Effector memory CD8-positive, alpha-beta T cell (primary cell): ENCODE measurements around the gene CAMTA1.

Experiments used
- ATAC-seq: fragments of 150-1000 bp; cut with Tn5 transposase; replicated peaks from 2 replicates; pipeline ENCODE4 v1.10.0; 2021; ENCODE audit warnings: mild to moderate bottlenecking, moderate library complexity
- DNase-seq, 3 experiments: peaks; one replicate each; pipeline ENCODE4 v3.0.0; 2021
- H3K27ac Mint-ChIP-seq, 2 donors: one replicate each; pipeline ENCODE4 v1.8.0; 2022; ENCODE audit warnings: mild to moderate bottlenecking in 2 of 2, mixed read lengths in 2 of 2, moderate library complexity in 2 of 2
- H3K27me3 Mint-ChIP-seq, 2 donors: one replicate each; pipeline ENCODE4 v1.8.0; 2022; ENCODE audit warnings: mixed read lengths in 2 of 2
- H3K36me3 Mint-ChIP-seq: one replicate; pipeline ENCODE4 v1.8.0; 2022; ENCODE audit warnings: mild to moderate bottlenecking, moderate library complexity, mixed read lengths; ENCODE audit not compliant: insufficient read depth
- H3K4me1 Mint-ChIP-seq, 2 donors: one replicate each; pipeline ENCODE4 v1.8.0; 2022; ENCODE audit warnings: low read depth in 2 of 2, mixed read lengths in 2 of 2
- H3K4me3 Mint-ChIP-seq, 2 donors: one replicate each; pipeline ENCODE4 v1.8.0; 2022; ENCODE audit warnings: mild to moderate bottlenecking in 2 of 2, mixed read lengths in 2 of 2, moderate library complexity in 2 of 2
- H3K9me3 Mint-ChIP-seq, 2 donors: one replicate each; pipeline ENCODE4 v1.8.0; 2022; ENCODE audit warnings: mixed read lengths in 2 of 2

CAMTA1 gene

GRCh38 chr1:7558921-7559869 lies 773.9 kb downstream of the CAMTA1 start:
- peaks cover 3 to 4% of the 10 kb centered on the region in 2 donors for H3K4me1 Mint-ChIP-seq
- H3K9me3 Mint-ChIP-seq, result no peaks in the 10 kb centered on the region
- H3K27ac Mint-ChIP-seq, result no peak overlapping the region
- H3K4me3 Mint-ChIP-seq, result no peak overlapping the region
- H3K36me3 Mint-ChIP-seq, result no peaks in the 10 kb centered on the region
- DNase-seq, result no peak
- no peak for ATAC-seq
- H3K27me3 Mint-ChIP-seq, result peaks cover 13 to 45% of the 10 kb centered on the region in 2 donors

DNA sequence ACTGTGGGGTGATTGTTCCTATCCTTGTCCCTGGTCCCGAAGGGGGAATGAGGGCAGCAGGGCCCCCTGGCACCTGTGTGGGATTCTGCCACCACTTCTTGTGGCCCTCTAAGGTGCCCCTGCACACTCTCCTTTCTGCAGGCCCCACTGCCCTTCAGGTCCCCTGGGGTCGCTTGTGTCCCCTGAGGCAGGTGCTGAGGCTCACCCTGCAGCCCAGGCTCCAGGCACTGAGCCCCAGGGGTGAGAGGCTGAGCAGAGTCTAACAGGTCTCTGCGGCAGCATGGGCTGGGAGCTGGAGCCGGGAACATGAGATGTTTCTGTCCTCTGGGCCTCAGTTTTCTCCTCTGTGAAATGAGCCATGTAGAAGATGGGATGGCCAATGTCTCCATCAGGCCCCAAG lies 774.9 kb downstream of the CAMTA1 start:
- no peaks in the 10 kb centered on the region for H3K36me3 Mint-ChIP-seq
- ATAC-seq, result no peak
- peak overlapping the region in 1 of 2 donors; percentile 67 for H3K27ac Mint-ChIP-seq
- no peaks in the 10 kb centered on the region for H3K4me1 Mint-ChIP-seq
- no peaks in the 10 kb centered on the region for H3K9me3 Mint-ChIP-seq
- no peak for DNase-seq
- H3K27me3 Mint-ChIP-seq, result peaks cover 13 to 38% of the 10 kb centered on the region in 2 donors
- no peak overlapping the region for H3K4me3 Mint-ChIP-seq

GRCh38 chr1:7560601-7561181 lies 775.4 kb downstream of the CAMTA1 start:
- Mint-ChIP-seq H3K27me3 (peaks cover 13 to 33% of the 10 kb centered on the region in 2 donors), H3K36me3 (no peaks in the 10 kb centered on the region), H3K4me3 (no peak overlapping the region), H3K27ac (peak overlapping the region in 1 of 2 donors; percentile 67), H3K9me3 (no peaks in the 10 kb centered on the region), H3K4me1 (no peaks in the 10 kb centered on the region)
- DNase-seq (no peak), ATAC-seq (no peak)

DNA sequence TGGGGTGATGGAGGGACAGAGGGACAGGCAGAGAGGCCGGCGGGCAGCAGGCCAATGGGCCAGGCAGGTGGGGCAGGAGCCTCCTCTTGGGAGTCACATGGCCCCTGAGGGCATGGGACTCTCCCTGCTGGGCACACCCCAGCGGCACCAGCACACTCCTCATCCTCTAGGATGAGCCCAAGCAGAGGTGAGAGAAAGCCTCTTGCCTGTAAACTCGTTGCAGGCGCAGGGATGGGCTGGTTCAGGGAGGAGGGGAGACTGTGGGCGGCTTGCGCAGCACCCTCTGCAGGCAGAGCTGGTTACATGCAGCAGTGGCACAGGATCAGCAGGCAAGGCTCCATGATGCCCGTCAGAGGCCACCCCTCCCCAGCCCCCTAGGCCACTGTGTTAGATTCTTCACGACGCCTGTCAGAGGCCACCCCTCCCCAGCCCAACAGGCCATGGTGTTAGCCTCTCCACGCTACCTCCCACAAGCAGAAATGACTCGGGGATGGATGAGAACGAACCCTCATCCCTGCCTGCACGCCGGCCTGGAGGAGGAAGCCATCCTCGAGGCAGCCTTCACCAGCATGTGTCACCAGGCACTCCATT lies 776.2 kb downstream of the CAMTA1 start:
- H3K9me3 Mint-ChIP-seq, result no peaks in the 10 kb centered on the region
- no peak overlapping the region for H3K27ac Mint-ChIP-seq
- no peaks in the 10 kb centered on the region for H3K4me1 Mint-ChIP-seq
- no peak overlapping the region for H3K4me3 Mint-ChIP-seq
- H3K27me3 Mint-ChIP-seq, result peaks cover 13 to 26% of the 10 kb centered on the region in 2 donors
- no peak for ATAC-seq
- no peaks in the 10 kb centered on the region for H3K36me3 Mint-ChIP-seq
- no peak for DNase-seq

- H3K4me1 Mint-ChIP-seq, result no peaks in the 10 kb centered on the region
- ATAC-seq, result no peak
- no peaks in the 10 kb centered on the region for H3K36me3 Mint-ChIP-seq
- no peak for DNase-seq
- no peak overlapping the region for H3K4me3 Mint-ChIP-seq
- no peak overlapping the region for H3K27ac Mint-ChIP-seq
- H3K27me3 Mint-ChIP-seq, result peaks cover 9 to 20% of the 10 kb centered on the region in 2 donors
- no peaks in the 10 kb centered on the region for H3K9me3 Mint-ChIP-seq
Observed at GRCh38 chr1:7561936-7562728, 776.9 kb downstream of the CAMTA1 start.

DNA sequence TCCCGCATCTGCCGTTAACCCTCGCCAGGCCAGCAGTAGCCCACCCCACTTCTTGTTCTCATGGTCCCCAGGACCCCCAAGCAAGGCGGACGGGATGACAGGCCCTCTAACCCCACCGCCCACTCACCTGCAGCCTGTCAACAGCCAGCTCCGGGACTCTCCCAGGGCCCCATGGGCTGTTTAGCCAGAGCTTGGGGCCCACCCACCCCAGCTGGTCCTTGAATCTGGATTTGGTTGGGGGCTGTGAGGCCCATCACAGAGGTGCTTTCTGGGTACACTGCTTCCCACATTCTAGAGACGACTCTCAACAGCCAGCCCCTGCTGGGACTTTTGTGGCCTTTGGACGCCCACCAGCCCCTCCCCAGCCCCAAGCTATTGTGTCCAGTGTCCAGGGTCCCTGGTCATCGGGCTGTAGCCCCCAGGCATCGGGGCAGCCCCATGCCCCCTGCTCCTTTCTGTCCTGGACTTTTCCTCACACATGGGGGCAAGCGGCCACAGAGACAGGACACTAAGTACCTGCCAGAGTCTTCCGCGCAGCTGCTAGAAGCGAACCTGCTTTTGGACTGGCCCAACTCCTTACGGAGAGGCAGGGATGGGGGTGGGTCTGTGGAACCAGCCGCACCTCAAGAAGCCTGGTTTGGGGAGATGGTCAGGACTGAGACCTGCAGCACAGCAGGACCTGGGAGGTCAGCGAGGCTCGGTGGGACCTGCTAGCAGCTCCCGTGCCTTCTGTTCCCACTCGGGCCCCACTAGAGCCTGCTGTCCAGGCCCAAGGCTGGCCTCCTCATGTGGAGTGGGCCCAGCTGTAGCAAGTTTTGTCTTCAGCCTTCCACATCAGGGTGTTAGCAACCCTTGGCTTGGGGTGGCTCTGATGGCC lies 777.7 kb downstream of the CAMTA1 start:
- no peaks in the 10 kb centered on the region for H3K36me3 Mint-ChIP-seq
- no peak overlapping the region for H3K4me3 Mint-ChIP-seq
- DNase-seq (no peak), ATAC-seq (no peak)
- H3K9me3 Mint-ChIP-seq, result no peaks in the 10 kb centered on the region
- no peak overlapping the region for H3K27ac Mint-ChIP-seq
- H3K27me3 Mint-ChIP-seq, result peaks cover 9 to 20% of the 10 kb centered on the region in 2 donors
- H3K4me1 Mint-ChIP-seq, result no peaks in the 10 kb centered on the region

DNA sequence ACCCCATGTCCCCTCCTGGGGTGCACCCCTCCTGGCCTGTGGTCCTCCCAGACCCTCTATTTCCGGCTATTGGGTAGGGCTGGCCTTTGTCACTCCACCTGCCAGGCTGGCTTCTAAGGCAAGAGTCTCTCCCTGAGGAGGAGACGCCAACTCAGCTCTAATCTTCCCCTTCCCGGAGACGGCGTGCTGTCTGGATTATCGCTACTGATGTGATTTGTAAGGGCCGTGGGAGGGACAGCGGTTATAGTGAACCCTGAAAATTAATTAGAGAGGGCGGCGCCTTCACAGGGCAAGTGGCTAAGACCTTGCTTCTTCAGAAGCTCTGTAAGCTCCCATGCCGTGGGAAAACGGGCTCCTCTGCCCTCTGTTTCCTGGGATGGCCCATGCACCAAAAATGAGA lies 778.9 kb downstream of the CAMTA1 start:
- Mint-ChIP-seq H3K4me1 (no peaks in the 10 kb centered on the region), H3K4me3 (no peak overlapping the region), H3K36me3 (no peaks in the 10 kb centered on the region), H3K9me3 (no peaks in the 10 kb centered on the region), H3K27ac (no peak overlapping the region), H3K27me3 (peaks cover 9 to 20% of the 10 kb centered on the region in 2 donors)
- DNase-seq (no peak), ATAC-seq (no peak)

- Mint-ChIP-seq H3K4me1 (no peaks in the 10 kb centered on the region), H3K27me3 (peaks cover 9 to 11% of the 10 kb centered on the region in 2 donors)
Observed at GRCh38 chr1:7565099-7565750, 780.0 kb downstream of the CAMTA1 start.

GRCh38 chr1:7566417-7567375 lies 781.4 kb downstream of the CAMTA1 start:
- ATAC-seq, result no peak
- DNase-seq, result no peak
- no peak overlapping the region for H3K27ac Mint-ChIP-seq
- no peaks in the 10 kb centered on the region for H3K9me3 Mint-ChIP-seq
- H3K4me3 Mint-ChIP-seq, result no peak overlapping the region
- H3K27me3 Mint-ChIP-seq, result no peaks in the 10 kb centered on the region
- H3K4me1 Mint-ChIP-seq, result no peaks in the 10 kb centered on the region
- H3K36me3 Mint-ChIP-seq, result no peaks in the 10 kb centered on the region

More at GRCh38 chr1:7565099-7565750, 780.0 kb downstream of the CAMTA1 start:
- ATAC-seq (no peak), DNase-seq (no peak)
- Mint-ChIP-seq H3K36me3 (no peaks in the 10 kb centered on the region), H3K4me3 (no peak overlapping the region), H3K9me3 (no peaks in the 10 kb centered on the region), H3K27ac (no peak overlapping the region)

- Mint-ChIP-seq H3K27me3 (no peaks in the 10 kb centered on the region), H3K9me3 (no peaks in the 10 kb centered on the region), H3K4me1 (no peaks in the 10 kb centered on the region), H3K27ac (no peak overlapping the region), H3K36me3 (no peaks in the 10 kb centered on the region), H3K4me3 (no peak overlapping the region)
- no peak for DNase-seq
- ATAC-seq, result no peak
Observed at GRCh38 chr1:7567376-7567775, 782.1 kb downstream of the CAMTA1 start.

DNA sequence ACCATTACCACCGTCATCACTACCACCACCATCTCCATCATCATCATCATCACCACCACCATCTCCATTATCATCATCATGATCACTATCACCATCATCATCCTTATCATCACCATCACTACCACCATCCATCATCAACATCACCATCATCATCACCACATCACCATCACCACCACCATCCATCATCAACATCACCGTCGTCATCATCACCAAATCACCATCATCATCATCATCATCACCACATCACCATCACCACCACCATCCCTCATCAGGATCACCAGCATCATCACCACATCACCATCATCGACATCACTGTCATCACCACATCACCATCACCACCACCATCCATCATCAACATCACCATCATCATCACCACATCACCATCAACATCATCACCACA lies 782.8 kb downstream of the CAMTA1 start:
- ATAC-seq (no peak), DNase-seq (no peak)
- Mint-ChIP-seq H3K27ac (no peak overlapping the region), H3K4me3 (no peak overlapping the region), H3K9me3 (no peaks in the 10 kb centered on the region), H3K36me3 (no peaks in the 10 kb centered on the region), H3K4me1 (no peaks in the 10 kb centered on the region), H3K27me3 (no peaks in the 10 kb centered on the region)
